ENCODE data around the gene TFDP2.
"Not testable (repeated sequence)": the region's sequence is repeated elsewhere in the genome, so short reads cannot be mapped to it uniquely, and the experiment has no call there.

TFDP2 gene

GRCh38 chr3:141986548-141987107 is 162.7 kb downstream of the TFDP2 start:
- no peak overlapping the region for H3K27ac ChIP-seq
- H3K4me3 ChIP-seq = no peak overlapping the region

GRCh38 chr3:141981084-141981483 is 168.3 kb downstream of the TFDP2 start:
- no peak overlapping the region for H3K4me3 ChIP-seq
- no peak overlapping the region for H3K27ac ChIP-seq

- Histone ChIP-seq H3K27ac (no peak overlapping the region), H3K4me3 (no peak overlapping the region)
Measured at GRCh38 chr3:141979050-141979671, 170.2 kb downstream of the TFDP2 start.

GRCh38 chr3:141974777-141975176 is 174.6 kb downstream of the TFDP2 start:
- not testable (repeated sequence) for H3K4me3 ChIP-seq, H3K27ac ChIP-seq

- Histone ChIP-seq H3K4me3 (no peak overlapping the region), H3K27ac (peak overlapping the region in 4 of 21 experiments; percentile 8 to 23 (median 12))
Measured at GRCh38 chr3:141972399-141972798, 176.9 kb downstream of the TFDP2 start.

- H3K27ac ChIP-seq = peak overlapping the region in 1 of 21 experiments; percentile 14
- H3K4me3 ChIP-seq = no peak overlapping the region
Measured at GRCh38 chr3:141971571-141971970, 177.8 kb downstream of the TFDP2 start.

GRCh38 chr3:141969711-141970110 is 179.6 kb downstream of the TFDP2 start:
- no peak overlapping the region for H3K4me3 ChIP-seq
- no peak overlapping the region for H3K27ac ChIP-seq

- Histone ChIP-seq H3K27ac (no peak overlapping the region), H3K4me3 (no peak overlapping the region)
Measured at GRCh38 chr3:141965471-141965870, 183.9 kb downstream of the TFDP2 start.

GRCh38 chr3:141963301-141963700 is 186.0 kb downstream of the TFDP2 start:
- Histone ChIP-seq H3K27ac (no peak overlapping the region), H3K4me3 (no peak overlapping the region)

- H3K4me3 ChIP-seq = no peak overlapping the region
- peak overlapping the region in 13 of 21 experiments; percentile 14 to 82 (median 65) for H3K27ac ChIP-seq
Measured at GRCh38 chr3:141960731-141961130, 188.6 kb downstream of the TFDP2 start.

- H3K4me3 ChIP-seq = no peak overlapping the region
- peak overlapping the region in 16 of 21 experiments; percentile 14 to 82 (median 64) for H3K27ac ChIP-seq
Measured at GRCh38 chr3:141959589-141960554, 189.5 kb downstream of the TFDP2 start.

- Histone ChIP-seq H3K4me3 (no peak overlapping the region), H3K27ac (peak overlapping the region in 11 of 21 experiments; percentile 11 to 71 (median 44))
Measured at GRCh38 chr3:141955175-141955574, 194.2 kb downstream of the TFDP2 start.

- H3K4me3 ChIP-seq = no peak overlapping the region
- peak overlapping the region in 10 of 21 experiments; percentile 2 to 59 (median 34) for H3K27ac ChIP-seq
Measured at GRCh38 chr3:141952611-141953010, 196.7 kb downstream of the TFDP2 start.

- Histone ChIP-seq H3K27ac (no peak overlapping the region), H3K4me3 (no peak overlapping the region)
Measured at GRCh38 chr3:141950572-141951493, 198.5 kb downstream of the TFDP2 start.

- Histone ChIP-seq H3K27ac (no peak overlapping the region), H3K4me3 (no peak overlapping the region)
Measured at GRCh38 chr3:141949972-141950371, 199.4 kb downstream of the TFDP2 start.

- Histone ChIP-seq H3K4me3 (no peak overlapping the region), H3K27ac (no peak overlapping the region)
Measured at GRCh38 chr3:141949399-141949798, 199.9 kb downstream of the TFDP2 start.

GRCh38 chr3:141945726-141946485 is 203.4 kb downstream of the TFDP2 start:
- H3K4me3 ChIP-seq = no peak overlapping the region
- no peak overlapping the region for H3K27ac ChIP-seq

GRCh38 chr3:141942006-141942405 is 207.3 kb downstream of the TFDP2 start:
- Histone ChIP-seq H3K27ac (peak overlapping the region in 1 of 21 experiments; percentile 7), H3K4me3 (no peak overlapping the region)

GRCh38 chr3:141941093-141941492 is 208.3 kb downstream of the TFDP2 start:
- Histone ChIP-seq H3K4me3 (no peak overlapping the region), H3K27ac (peak overlapping the region in 15 of 21 experiments; percentile 26 to 77 (median 63))
